BE2C (cell line): Measurements from ENCODE around the gene RAG2.

Experiments used
- DNase-seq: peaks from one replicate; pipeline ENCODE4 v3.0.0-alpha.2; 2020
- H3K27me3 ChIP-seq: fragments of 250-450 bp; sonication (Bioruptor Pico); 2 replicates; pipeline ENCODE4 v1.5.1; 2020; ENCODE audit warnings: mild to moderate bottlenecking
- H3K36me3 ChIP-seq: fragments of 250-450 bp; sonication (Bioruptor Pico); 2 replicates; pipeline ENCODE4 v1.5.1; 2020; ENCODE audit warnings: mild to moderate bottlenecking
- H3K4me1 ChIP-seq: fragments of 250-450 bp; sonication (Bioruptor Pico); 2 replicates; pipeline ENCODE4 v1.5.1; 2020
- H3K4me3 ChIP-seq: 2 replicates; pipeline ENCODE4 v1.5.1; 2011; ENCODE audit warnings: low read depth, low read length
- H3K9me3 ChIP-seq: fragments of 250-450 bp; sonication (Bioruptor Pico); 2 replicates; pipeline ENCODE4 v1.5.1; 2020
- CTCF ChIP-seq: IDR thresholded peaks from 2 replicates; pipeline ENCODE4 v1.5.1; 2012; ENCODE audit warnings: mild to moderate bottlenecking, low read depth, low read length

The RAG2 gene

GRCh38 chr11:36594316-36594989 lies 3.6 kb downstream of the RAG2 start, which contains the start of gene IFTAP:
TSS of gene IFTAP (plus strand) at chr11:36594502. CDS start at chr11:36610104, 15,602 bp downstream.
- H3K4me1 ChIP-seq: no peaks in the 10 kb centered on the region; the same call in 1 of the 2 replicates
- H3K27me3 ChIP-seq: no peaks in the 10 kb centered on the region
- no peaks in the 10 kb centered on the region for H3K9me3 ChIP-seq
- no peak for TF ChIP-seq CTCF
- H3K36me3 ChIP-seq: no peaks in the 10 kb centered on the region
- peak; percentile 35 for DNase-seq
- H3K4me3 ChIP-seq: peak within 1 kb of the TSS; percentile 82

DNA sequence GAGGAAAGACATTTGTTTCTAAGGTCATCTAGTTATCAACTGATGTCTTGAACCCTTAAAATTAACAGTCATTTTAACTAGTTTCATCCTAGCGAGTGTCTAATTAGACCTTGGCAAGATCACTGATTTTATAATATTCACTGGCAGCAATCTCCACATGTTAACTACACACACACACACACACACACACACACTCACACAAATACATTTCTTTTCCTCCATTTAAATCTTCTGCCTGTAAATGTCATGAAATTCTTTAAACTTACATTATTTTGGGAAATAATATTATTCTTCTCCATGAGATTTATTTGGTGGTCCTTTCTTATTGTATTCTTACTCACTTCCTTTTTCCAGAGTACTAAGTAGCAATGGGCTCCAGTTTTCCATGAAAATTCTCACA lies 6.6 kb downstream of the RAG2 start:
- no peak for TF ChIP-seq CTCF
- no peak for DNase-seq
- no peaks in the 10 kb centered on the region for H3K27me3 ChIP-seq
- H3K9me3 ChIP-seq: no peaks in the 10 kb centered on the region
- no peaks in the 10 kb centered on the region for H3K36me3 ChIP-seq
- H3K4me3 ChIP-seq: no peak overlapping the region
- no peaks in the 10 kb centered on the region; the same call in 1 of the 2 replicates for H3K4me1 ChIP-seq

- H3K36me3 ChIP-seq: no peaks in the 10 kb centered on the region
- DNase-seq: no peak
- no peaks in the 10 kb centered on the region for H3K27me3 ChIP-seq
- no peak for TF ChIP-seq CTCF
- no peaks in the 10 kb centered on the region; the same call in 1 of the 2 replicates for H3K4me1 ChIP-seq
- H3K9me3 ChIP-seq: no peaks in the 10 kb centered on the region
- H3K4me3 ChIP-seq: no peak overlapping the region
Measured at GRCh38 chr11:36590513-36590912, 7.5 kb downstream of the RAG2 start.

DNA sequence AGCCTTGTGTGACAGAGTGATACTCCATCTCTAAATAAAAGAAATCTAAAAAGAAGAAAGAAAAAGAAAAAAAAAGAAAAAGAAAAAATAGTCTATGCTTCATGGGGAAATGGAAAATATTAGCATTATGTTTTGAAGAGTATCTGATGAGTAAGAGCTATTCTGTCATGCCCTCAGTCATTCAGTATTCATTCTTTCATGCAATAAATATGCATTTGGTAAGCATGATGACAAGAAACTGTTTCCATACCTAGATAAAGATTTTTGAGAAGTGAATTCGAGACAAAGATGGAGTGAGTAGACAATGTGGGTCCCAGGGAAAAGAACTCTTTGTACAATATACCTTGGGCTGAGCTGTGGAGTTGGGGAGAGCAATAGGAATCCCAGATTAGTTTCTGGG lies 9.9 kb downstream of the RAG2 start:
- no peaks in the 10 kb centered on the region for H3K9me3 ChIP-seq
- DNase-seq: no peak
- no peaks in the 10 kb centered on the region for H3K4me1 ChIP-seq
- H3K36me3 ChIP-seq: no peaks in the 10 kb centered on the region
- no peak overlapping the region for H3K4me3 ChIP-seq
- TF ChIP-seq CTCF: no peak
- no peaks in the 10 kb centered on the region for H3K27me3 ChIP-seq

- DNase-seq: no peak
- Histone ChIP-seq H3K4me1 (no peaks in the 10 kb centered on the region), H3K27me3 (no peaks in the 10 kb centered on the region), H3K4me3 (no peak overlapping the region), H3K9me3 (no peaks in the 10 kb centered on the region), H3K36me3 (no peaks in the 10 kb centered on the region)
- no peak for TF ChIP-seq CTCF
Measured at GRCh38 chr11:36586543-36586942, 11.5 kb downstream of the RAG2 start.

GRCh38 chr11:36583667-36584066 lies 14.4 kb downstream of the RAG2 start:
- Histone ChIP-seq H3K36me3 (no peaks in the 10 kb centered on the region), H3K27me3 (no peaks in the 10 kb centered on the region), H3K9me3 (no peaks in the 10 kb centered on the region), H3K4me1 (no peaks in the 10 kb centered on the region), H3K4me3 (no peak overlapping the region)
- no peak for TF ChIP-seq CTCF
- DNase-seq: no peak
